Measurements from ENCODE around the gene FBXW12. TPM values are rescaled to one million over a fixed set of nuclear protein-coding genes. Genes with fewer than 3 reads are reported as not detected.
A peak's percentile ranks its signal among the peaks of the same experiment; 100 is the strongest.

The FBXW12 gene
- total RNA-seq, 1 experiment from 2014 or later = 0.74 TPM

GRCh38 chr3:48441940-48442339 is 69.9 kb downstream of the FBXW12 start:
- Histone ChIP-seq H3K23me2 (ENCODE audit: insufficient read length, low read depth, low read length, poor library complexity, severe bottlenecking) (peaks cover 7% of the 10 kb centered on the region), H3K14ac (ENCODE audit: insufficient read depth, low read length) (no peak overlapping the region), H4K20me1 (ENCODE audit: control insufficient read depth, insufficient read depth, insufficient read length) (no peaks in the 10 kb centered on the region), H3K23ac (ENCODE audit: insufficient read length, low read depth, low read length) (no peak overlapping the region), H3K18ac (ENCODE audit: insufficient read length, low read depth, low read length) (no peak overlapping the region), H2BK5ac (ENCODE audit: insufficient read length, low read length) (no peak overlapping the region), H3K27ac (ENCODE audit: insufficient read length, low read depth, low read length) (no peak overlapping the region), H3K4me2 (ENCODE audit: insufficient read depth, insufficient read length, low read length) (peak overlapping the region; percentile 16), H3K79me2 (ENCODE audit: insufficient read depth, low read length) (peaks cover 5% of the 10 kb centered on the region; the same call in 1 of the 2 replicates), H3K79me1 (ENCODE audit: insufficient read depth, low read depth, low read length, poor library complexity, severe bottlenecking) (peaks cover 5% of the 10 kb centered on the region), H3T11ph (ENCODE audit: low read length) (no peak overlapping the region), H2BK120ac (ENCODE audit: low read depth, low read length, poor library complexity, severe bottlenecking) (no peak overlapping the region), H2BK12ac (ENCODE audit: insufficient read length, low read depth, low read length) (no peak overlapping the region), H3K56ac (ENCODE audit: insufficient read length, low read depth, low read length) (no peak overlapping the region), H4K8ac (replicated peaks; ENCODE audit: insufficient read length, low read depth, low read length) (no peak overlapping the region), H3K4ac (ENCODE audit: low read depth, low read length) (no peak overlapping the region), H4K5ac (ENCODE audit: insufficient read length, low read depth, low read length) (no peak overlapping the region), H2AFZ (ENCODE audit: low read length) (no peak overlapping the region), H2BK15ac (ENCODE audit: low read depth, low read length) (no peak overlapping the region), H2AK5ac (ENCODE audit: insufficient read length, low read length) (no peak overlapping the region), H4K91ac (ENCODE audit: insufficient read length, low read depth, low read length) (no peak overlapping the region), H3K9me3 (ENCODE audit: control insufficient read depth, low read depth, low read length) (no peaks in the 10 kb centered on the region), H3K4me1 (ENCODE audit: insufficient read depth, low read length) (no peaks in the 10 kb centered on the region), H2BK20ac (ENCODE audit: low read depth, low read length, poor library complexity, severe bottlenecking) (no peak overlapping the region), H3K27me3 (ENCODE audit: insufficient read depth, low read length) (no peaks in the 10 kb centered on the region), H3K9ac (ENCODE audit: extremely low read depth, insufficient read length, low read length) (no peak overlapping the region)
- no peaks in the 10 kb centered on the region for H3K9me3 Mint-ChIP-seq
- H3K4me1 Mint-ChIP-seq = peaks cover 19 to 30% of the 10 kb centered on the region in 2 experiments
- no peaks in the 10 kb centered on the region for H3K27me3 Mint-ChIP-seq (ENCODE audit: low read depth)
- TF ChIP-seq, protein P1, sequence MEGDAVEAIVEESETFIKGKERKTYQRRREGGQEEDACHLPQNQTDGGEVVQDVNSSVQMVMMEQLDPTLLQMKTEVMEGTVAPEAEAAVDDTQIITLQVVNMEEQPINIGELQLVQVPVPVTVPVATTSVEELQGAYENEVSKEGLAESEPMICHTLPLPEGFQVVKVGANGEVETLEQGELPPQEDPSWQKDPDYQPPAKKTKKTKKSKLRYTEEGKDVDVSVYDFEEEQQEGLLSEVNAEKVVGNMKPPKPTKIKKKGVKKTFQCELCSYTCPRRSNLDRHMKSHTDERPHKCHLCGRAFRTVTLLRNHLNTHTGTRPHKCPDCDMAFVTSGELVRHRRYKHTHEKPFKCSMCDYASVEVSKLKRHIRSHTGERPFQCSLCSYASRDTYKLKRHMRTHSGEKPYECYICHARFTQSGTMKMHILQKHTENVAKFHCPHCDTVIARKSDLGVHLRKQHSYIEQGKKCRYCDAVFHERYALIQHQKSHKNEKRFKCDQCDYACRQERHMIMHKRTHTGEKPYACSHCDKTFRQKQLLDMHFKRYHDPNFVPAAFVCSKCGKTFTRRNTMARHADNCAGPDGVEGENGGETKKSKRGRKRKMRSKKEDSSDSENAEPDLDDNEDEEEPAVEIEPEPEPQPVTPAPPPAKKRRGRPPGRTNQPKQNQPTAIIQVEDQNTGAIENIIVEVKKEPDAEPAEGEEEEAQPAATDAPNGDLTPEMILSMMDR (conservative IDR thresholded peaks at IDR 0.05) = no peak
- DNase-seq = no peak
- peak overlapping the region; percentile 93 to 99; a peak in 4 of 5 replicates for H3K4me3 Mint-ChIP-seq
- no CpG with 5 or more reads among the region's 6 CpGs for WGBS (ENCODE audit: extremely low coverage, insufficient read length, low lambda C conversion rate)
- H3K36me3 Mint-ChIP-seq (ENCODE audit: insufficient read depth in 1 of 3, low read depth in 3 of 3) = peaks cover 18 to 47% (median 26%) of the 10 kb centered on the region in 3 experiments; a peak in 6 of 7 replicates
- H3K27ac Mint-ChIP-seq = peak overlapping the region in 2 of 3 experiments; percentile 72 to 82; a peak in 2 of 7 replicates

Other genes starting within 250 kb of the FBXW12 start
- gene CDC25A, start 183.8 kb upstream of the FBXW12 start, total RNA-seq (2021) = 83.3 and 84.5 TPM in 2 replicates
- not detected in 2 replicates for gene CAMP, start 148.7 kb upstream of the FBXW12 start, total RNA-seq (2021)
- gene ZNF589, start 131.1 kb upstream of the FBXW12 start, total RNA-seq (2021) = 86.0 and 88.2 TPM in 2 replicates
- gene NME6, start 70.9 kb upstream of the FBXW12 start, total RNA-seq (2021) = 19.2 and 22.0 TPM in 2 replicates
- gene SPINK8, start 38.6 kb upstream of the FBXW12 start, total RNA-seq (2021) = not detected in 2 replicates
- 175 and 184 TPM in 2 replicates for gene PLXNB1, start 57.9 kb downstream of the FBXW12 start, total RNA-seq (2021)
- 20.0 and 22.0 TPM in 2 replicates for gene CCDC51, start 67.9 kb downstream of the FBXW12 start, total RNA-seq (2021)
- 305 and 309 TPM in 2 replicates for gene TMA7, start 68.0 kb downstream of the FBXW12 start, total RNA-seq (2021)
- 16.3 and 17.5 TPM in 2 replicates for gene ATRIP, start 74.5 kb downstream of the FBXW12 start, total RNA-seq (2021)
- 171 and 174 TPM in 2 replicates for gene SHISA5, start 132.0 kb downstream of the FBXW12 start, total RNA-seq (2021)
- 12.3 and 13.9 TPM in 2 replicates for gene PFKFB4, start 184.6 kb downstream of the FBXW12 start, total RNA-seq (2021)
- 0.42 and 0.68 TPM in 2 replicates for gene UCN2, start 191.6 kb downstream of the FBXW12 start, total RNA-seq (2021)
- 20.2 and 22.9 TPM in 2 replicates for gene COL7A1, start 223.1 kb downstream of the FBXW12 start, total RNA-seq (2021)
- 285 and 299 TPM in 2 replicates for gene UQCRC1, start 237.4 kb downstream of the FBXW12 start, total RNA-seq (2021)
- gene TMEM89, start 249.6 kb downstream of the FBXW12 start, total RNA-seq (2021) = 0.70 and 0.74 TPM in 2 replicates